NT2/D1 (cell line): ENCODE data around the gene PACSIN2.

Experiments
- DNase-seq: peaks from one replicate; pipeline ENCODE4 v3.0.0-alpha.2; 2011; ENCODE audit warnings: low read depth, low spot score
- H3K27me3 ChIP-seq: 2 replicates; pipeline ENCODE4 v1.6.0; 2011; ENCODE audit warnings: mild to moderate bottlenecking; ENCODE audit not compliant: insufficient read length, insufficient read depth
- H3K36me3 ChIP-seq: 2 replicates; pipeline ENCODE4 v1.6.1; 2011; ENCODE audit warnings: mild to moderate bottlenecking, low read length, mixed read lengths; ENCODE audit not compliant: insufficient read depth, insufficient read length
- H3K4me1 ChIP-seq: 2 replicates; pipeline ENCODE4 v1.5.1; 2011; ENCODE audit not compliant: insufficient read depth, insufficient read length
- H3K4me3 ChIP-seq: 2 replicates; pipeline ENCODE4 v1.5.1; 2011; ENCODE audit warnings: low read depth; ENCODE audit not compliant: insufficient read length
- H3K9ac ChIP-seq: 2 replicates; pipeline ENCODE4 v1.6.0; 2011; ENCODE audit warnings: low read depth; ENCODE audit not compliant: insufficient read length
- H3K9me3 ChIP-seq: 2 replicates; pipeline ENCODE4 v1.5.1; 2011; ENCODE audit warnings: mild to moderate bottlenecking, low read length; ENCODE audit not compliant: insufficient read depth
- SUZ12 ChIP-seq: IDR thresholded peaks from 2 replicates; pipeline ENCODE4 v1.6.1; 2011; ENCODE audit not compliant: insufficient read length, insufficient read depth; ENCODE audit errors: extremely low read depth
- YY1 ChIP-seq: IDR thresholded peaks from 2 replicates; pipeline ENCODE4 v1.6.1; 2011; ENCODE audit not compliant: insufficient read length, insufficient read depth
- ZNF274 ChIP-seq: IDR thresholded peaks from 2 replicates; pipeline ENCODE4 v1.6.1; 2011; ENCODE audit warnings: mild to moderate bottlenecking, low read depth, low read length

Gene PACSIN2

GRCh38 chr22:42877158-42877557 lies 137.8 kb downstream of the PACSIN2 start:
- Histone ChIP-seq H3K9ac (no peak overlapping the region), H3K4me1 (no peaks in the 10 kb centered on the region), H3K27me3 (no peaks in the 10 kb centered on the region), H3K4me3 (no peak overlapping the region), H3K9me3 (no peaks in the 10 kb centered on the region), H3K36me3 (peaks cover 92% of the 10 kb centered on the region)
- TF ChIP-seq SUZ12 (no peak), YY1 (no peak), ZNF274 (no peak)
- DNase-seq, result no peak

- H3K4me3 ChIP-seq, result no peak overlapping the region
- H3K27me3 ChIP-seq, result no peaks in the 10 kb centered on the region
- no peaks in the 10 kb centered on the region for H3K9me3 ChIP-seq
- no peaks in the 10 kb centered on the region for H3K4me1 ChIP-seq
- no peak for DNase-seq
- TF ChIP-seq SUZ12 (no peak), YY1 (no peak), ZNF274 (no peak)
- no peak overlapping the region for H3K9ac ChIP-seq
- peaks cover 92% of the 10 kb centered on the region for H3K36me3 ChIP-seq
Measured at GRCh38 chr22:42876041-42876440, 138.9 kb downstream of the PACSIN2 start.

- peaks cover 83% of the 10 kb centered on the region for H3K36me3 ChIP-seq
- no peaks in the 10 kb centered on the region for H3K4me1 ChIP-seq
- H3K9me3 ChIP-seq, result no peaks in the 10 kb centered on the region
- H3K27me3 ChIP-seq, result no peaks in the 10 kb centered on the region
- DNase-seq, result no peak
- H3K4me3 ChIP-seq, result no peak overlapping the region
- no peak for TF ChIP-seq YY1
- no peak for TF ChIP-seq SUZ12
- no peak for TF ChIP-seq ZNF274
- H3K9ac ChIP-seq, result no peak overlapping the region
Measured at GRCh38 chr22:42874010-42874409, 140.9 kb downstream of the PACSIN2 start.

- no peak for TF ChIP-seq SUZ12
- no peak overlapping the region for H3K4me3 ChIP-seq
- no peaks in the 10 kb centered on the region for H3K9me3 ChIP-seq
- DNase-seq, result no peak
- no peaks in the 10 kb centered on the region for H3K4me1 ChIP-seq
- peaks cover 76% of the 10 kb centered on the region for H3K36me3 ChIP-seq
- no peaks in the 10 kb centered on the region for H3K27me3 ChIP-seq
- no peak overlapping the region for H3K9ac ChIP-seq
Measured at GRCh38 chr22:42873356-42873755, 141.6 kb downstream of the PACSIN2 start.

- Histone ChIP-seq H3K9me3 (no peaks in the 10 kb centered on the region), H3K4me3 (no peak overlapping the region), H3K36me3 (peaks cover 71% of the 10 kb centered on the region), H3K9ac (no peak overlapping the region), H3K27me3 (no peaks in the 10 kb centered on the region), H3K4me1 (no peaks in the 10 kb centered on the region)
- no peak for DNase-seq
- no peak for TF ChIP-seq ZNF274
- no peak for TF ChIP-seq SUZ12
Measured at GRCh38 chr22:42872821-42873220, 142.1 kb downstream of the PACSIN2 start.

- no peak overlapping the region for H3K9ac ChIP-seq
- H3K4me3 ChIP-seq, result no peak overlapping the region
- H3K9me3 ChIP-seq, result no peaks in the 10 kb centered on the region
- peaks cover 57% of the 10 kb centered on the region for H3K36me3 ChIP-seq
- peaks cover 3% of the 10 kb centered on the region for H3K4me1 ChIP-seq
- H3K27me3 ChIP-seq, result no peaks in the 10 kb centered on the region
- no peak for DNase-seq
- TF ChIP-seq ZNF274 (no peak), SUZ12 (no peak)
Measured at GRCh38 chr22:42871146-42872050, 143.6 kb downstream of the PACSIN2 start.

GRCh38 chr22:42869888-42870480 lies 145.0 kb downstream of the PACSIN2 start:
- Histone ChIP-seq H3K9me3 (no peaks in the 10 kb centered on the region), H3K9ac (no peak overlapping the region), H3K27me3 (no peaks in the 10 kb centered on the region), H3K4me1 (peaks cover 3% of the 10 kb centered on the region), H3K4me3 (no peak overlapping the region), H3K36me3 (peaks cover 46% of the 10 kb centered on the region)
- DNase-seq, result no peak
- no peak for TF ChIP-seq SUZ12
- no peak for TF ChIP-seq ZNF274
- no peak for TF ChIP-seq YY1
